SK-N-SH (cell line): ENCODE results near the gene RNU5D-1.

Source experiments
- CTCF ChIP-seq: fragments of 200-600 bp; sonication (generic); IDR thresholded peaks from 2 replicates; pipeline ENCODE4 v1.6.1; 2017; ENCODE audit warnings: antibody characterized with exemption, mild to moderate bottlenecking, moderate library complexity
- EP300 ChIP-seq, 2 experiments: IDR thresholded peaks; 2 replicates each; pipeline versions ENCODE4 v1.4.0 to v1.6.1; 2012; ENCODE audit warnings: borderline replicate concordance in 1 of 2, low read depth in 1 of 2, low read length in 1 of 2
- GABPA ChIP-seq: IDR thresholded peaks from 2 replicates; pipeline ENCODE4 v1.4.0; 2012; ENCODE audit warnings: low read depth, mild to moderate bottlenecking
- IRF3 ChIP-seq: fragments of 150-350 bp; IDR thresholded peaks from 2 replicates; pipeline ENCODE4 v1.6.1; 2016; ENCODE audit warnings: mild to moderate bottlenecking, low read depth, low read length
- MXI1 ChIP-seq: IDR thresholded peaks from 2 replicates; pipeline ENCODE4 v1.6.1; 2012; ENCODE audit warnings: mild to moderate bottlenecking, low read depth, low read length, improper control_type of control experiment
- REST ChIP-seq: IDR thresholded peaks from 2 replicates; pipeline ENCODE4 v1.6.1; 2012; ENCODE audit warnings: mild to moderate bottlenecking, low read depth, low read length, moderate library complexity
- RFX5 ChIP-seq: IDR thresholded peaks from 2 replicates; pipeline ENCODE4 v1.6.1; 2012; ENCODE audit warnings: mild to moderate bottlenecking, improper control_type of control experiment, low read length
- TAF1 ChIP-seq: IDR thresholded peaks from 2 replicates; pipeline ENCODE4 v1.6.1; 2012; ENCODE audit warnings: low read depth, mild to moderate bottlenecking, low read length, moderate library complexity, borderline replicate concordance
- TCF12 ChIP-seq: IDR thresholded peaks from 2 replicates; pipeline ENCODE4 v1.4.0; 2012

- no peak for TF ChIP-seq TCF12
- TF ChIP-seq TAF1 = no peak
- TF ChIP-seq IRF3 = no peak
- TF ChIP-seq EP300 (IDR thresholded peaks at IDR 0.05; ENCODE audit: borderline replicate concordance in 1 of 2, low read depth in 1 of 2, low read length in 1 of 2) = no peak
- TF ChIP-seq CTCF = no peak
- TF ChIP-seq GABPA = no peak
- TF ChIP-seq REST = no peak
- TF ChIP-seq MXI1 = no peak
- TF ChIP-seq RFX5 = no peak
Measured at GRCh38 chr1:44757420-44757819, 26.4 kb upstream of the RNU5D-1 start.
